Peyer's patch (tissue), 4 donors: ENCODE results near the gene HELZ. TPM values are rescaled to one million over a fixed set of nuclear protein-coding genes. Genes with fewer than 3 reads are reported as not detected.

Experiments
- DNase-seq, 3 donors: peaks; one replicate each; pipeline ENCODE4 v3.0.0-alpha.2; 2017 to 2019
- H3K27ac ChIP-seq, 4 donors: fragments of 200-600 bp; sonication (generic); one replicate each; pipeline ENCODE4 v1.5.1; 2016 to 2019
- H3K27me3 ChIP-seq, 2 donors: fragments of 200-600 bp; sonication (generic); one replicate each; pipeline ENCODE4 v1.5.1; 2019
- H3K36me3 ChIP-seq, 3 donors: fragments of 200-600 bp; sonication (generic); one replicate each; pipeline ENCODE4 v1.5.1; 2016 to 2019
- H3K4me1 ChIP-seq, 4 donors: fragments of 200-600 bp; sonication (generic); one replicate each; pipeline ENCODE4 v1.5.1; 2016 to 2019
- H3K4me3 ChIP-seq, 4 donors: fragments of 200-600 bp; sonication (generic); 1 replicate in 3 of 4; 2 replicates in 1 of 4; pipeline ENCODE4 v1.5.1; 2016 to 2019; ENCODE audit warnings: mild to moderate bottlenecking in 1 of 4
- H3K9me3 ChIP-seq, 4 donors: fragments of 200-600 bp; sonication (generic); one replicate each; pipeline ENCODE4 v1.5.1; 2016 to 2019; ENCODE audit warnings: mild to moderate bottlenecking in 1 of 4
- CTCF ChIP-seq, 6 experiments: fragments of 450-650 bp in 4 of 6; fragments of 200-600 bp in 2 of 6; sonication (generic) in 1 of 6; IDR thresholded peaks; one replicate each; pipeline ENCODE4 v1.5.1; 2017 to 2019; ENCODE audit warnings: antibody characterized with exemption in 6 of 6, mild to moderate bottlenecking in 3 of 6, moderate library complexity in 1 of 6
- POLR2A ChIP-seq, 2 donors: fragments of 450-650 bp; IDR thresholded peaks; one replicate each; pipeline ENCODE4 v1.5.1; 2017; ENCODE audit warnings: antibody characterized with exemption in 2 of 2, mild to moderate bottlenecking in 2 of 2, moderate library complexity in 2 of 2
- total RNA-seq, 4 donors: library from RNA; depleted of rRNA; stranded (reverse); fragments of >200 nt; gene quantifications; one replicate each; pipeline ENCODE4 v1.1.0, GENCODE V29; 2016

The HELZ gene
- total RNA-seq, 4 donors from 2014 or later: 37.1 to 124 (median 58.8) TPM

GRCh38 chr17:67156269-67157199 is 88.5 kb downstream of the HELZ start:
- H3K27me3 ChIP-seq: no peaks in the 10 kb centered on the region
- TF ChIP-seq POLR2A (IDR thresholded peaks at IDR 0.05): no peak
- TF ChIP-seq CTCF (IDR thresholded peaks at IDR 0.05): no peak
- no peak overlapping the region for H3K4me3 ChIP-seq
- no peak overlapping the region for H3K27ac ChIP-seq
- H3K9me3 ChIP-seq: no peaks in the 10 kb centered on the region
- H3K36me3 ChIP-seq: peaks cover 0 to 19% (median 0%) of the 10 kb centered on the region in 3 donors
- no peak for DNase-seq
- H3K4me1 ChIP-seq: no peaks in the 10 kb centered on the region

- no peak overlapping the region for H3K4me3 ChIP-seq
- H3K4me1 ChIP-seq: no peaks in the 10 kb centered on the region
- H3K36me3 ChIP-seq: peaks cover 0 to 32% (median 0%) of the 10 kb centered on the region in 3 donors
- H3K27me3 ChIP-seq: no peaks in the 10 kb centered on the region
- no peak for DNase-seq
- no peaks in the 10 kb centered on the region for H3K9me3 ChIP-seq
- no peak overlapping the region for H3K27ac ChIP-seq
- TF ChIP-seq POLR2A (IDR thresholded peaks at IDR 0.05) (no peak), CTCF (IDR thresholded peaks at IDR 0.05) (no peak)
These were observed 92.2 kb downstream of the HELZ start for GRCh38 chr17:67152824-67153223.

GRCh38 chr17:67151717-67152116 is 93.3 kb downstream of the HELZ start:
- Histone ChIP-seq H3K27ac (no peak overlapping the region), H3K4me3 (no peak overlapping the region), H3K4me1 (no peaks in the 10 kb centered on the region), H3K27me3 (no peaks in the 10 kb centered on the region), H3K9me3 (no peaks in the 10 kb centered on the region), H3K36me3 (peaks cover 0 to 43% (median 0%) of the 10 kb centered on the region in 3 donors)
- no peak for DNase-seq
- TF ChIP-seq CTCF (IDR thresholded peaks at IDR 0.05): no peak
- no peak for TF ChIP-seq POLR2A (IDR thresholded peaks at IDR 0.05)

- Histone ChIP-seq H3K27ac (no peak overlapping the region), H3K36me3 (peaks cover 0 to 52% (median 0%) of the 10 kb centered on the region in 3 donors), H3K27me3 (no peaks in the 10 kb centered on the region), H3K9me3 (no peaks in the 10 kb centered on the region), H3K4me3 (no peak overlapping the region), H3K4me1 (no peaks in the 10 kb centered on the region)
- DNase-seq: peak in 1 of 3 donors; percentile 59
- no peak for TF ChIP-seq POLR2A (IDR thresholded peaks at IDR 0.05)
- no peak for TF ChIP-seq CTCF (IDR thresholded peaks at IDR 0.05)
These were observed 94.2 kb downstream of the HELZ start for GRCh38 chr17:67150826-67151225.

GRCh38 chr17:67148352-67148751 is 96.6 kb downstream of the HELZ start:
- H3K9me3 ChIP-seq: no peaks in the 10 kb centered on the region

More at GRCh38 chr17:67148352-67148751, 96.6 kb downstream of the HELZ start:
- no peak for TF ChIP-seq CTCF (IDR thresholded peaks at IDR 0.05)
- TF ChIP-seq POLR2A (IDR thresholded peaks at IDR 0.05): no peak
- no peak for DNase-seq
- no peaks in the 10 kb centered on the region for H3K27me3 ChIP-seq
- H3K4me3 ChIP-seq: no peak overlapping the region
- no peaks in the 10 kb centered on the region for H3K4me1 ChIP-seq
- no peak overlapping the region for H3K27ac ChIP-seq
- peaks cover 0 to 76% (median 0%) of the 10 kb centered on the region in 3 donors for H3K36me3 ChIP-seq
